Measurements from ENCODE around the gene FOXL3. TPM values are rescaled to one million over a fixed set of nuclear protein-coding genes. Genes with fewer than 3 reads are reported as not detected.

Gene FOXL3
- total RNA-seq, 1 experiment from 2014 or later: not detected

Other genes with a start within 250 kb of the FOXL3 start
- 12.8 and 14.8 TPM in 2 replicates for gene FAM20C, start 97.6 kb upstream of the FOXL3 start, total RNA-seq (2014; rRNA removed; shearing (Covaris generic))
- 0.34 and 2.6 TPM in 2 replicates for gene PDGFA, start 229.7 kb downstream of the FOXL3 start, total RNA-seq (2014; rRNA removed; shearing (Covaris generic))

All from G401 (cell line).